Measurements from ENCODE around the gene CSF3R.

CSF3R gene

GRCh38 chr1:36529769-36530260 lies 47.1 kb upstream of the CSF3R start:
- H3K36me3 ChIP-seq (ENCODE audit: insufficient read depth): no peaks in the 10 kb centered on the region
- no peaks in the 10 kb centered on the region for H3K4me1 ChIP-seq (ENCODE audit: low read depth, poor library complexity, severe bottlenecking)
- H3K4me2 ChIP-seq: no peak overlapping the region
- H3K9ac ChIP-seq: no peak overlapping the region
- TF ChIP-seq CTCF (conservative IDR thresholded peaks at IDR 0.05; ENCODE audit: low read depth, low read length): no peak
- H3K27me3 ChIP-seq (ENCODE audit: insufficient read depth, low read depth): peaks cover 3% of the 10 kb centered on the region; the same call in 1 of the 2 replicates
- no peak overlapping the region for H3K4me3 ChIP-seq (IDR thresholded peaks at IDR 0.05; ENCODE audit: insufficient read depth, low read depth, low read length)
- no peaks in the 10 kb centered on the region for H3K79me2 ChIP-seq (ENCODE audit: insufficient read depth, low read depth)
- no peak overlapping the region for H2AFZ ChIP-seq (ENCODE audit: low read depth)
- H4K20me1 ChIP-seq (ENCODE audit: insufficient read depth): no peaks in the 10 kb centered on the region
- no peak overlapping the region for H3K27ac ChIP-seq

- no peak for TF ChIP-seq CTCF (conservative IDR thresholded peaks at IDR 0.05; ENCODE audit: low read depth, low read length)
- H3K36me3 ChIP-seq (ENCODE audit: insufficient read depth): no peaks in the 10 kb centered on the region
These were observed 45.9 kb upstream of the CSF3R start for GRCh38 chr1:36528361-36529349.

GRCh38 chr1:36525166-36525565 lies 42.5 kb upstream of the CSF3R start:
- H3K4me3 ChIP-seq (IDR thresholded peaks at IDR 0.05; ENCODE audit: insufficient read depth, low read depth, low read length): no peak overlapping the region
- no peak for TF ChIP-seq CTCF (conservative IDR thresholded peaks at IDR 0.05; ENCODE audit: low read depth, low read length)
- H3K4me1 ChIP-seq (ENCODE audit: low read depth, poor library complexity, severe bottlenecking): no peaks in the 10 kb centered on the region
- no peaks in the 10 kb centered on the region for H3K79me2 ChIP-seq (ENCODE audit: insufficient read depth, low read depth)
- H4K20me1 ChIP-seq (ENCODE audit: insufficient read depth): no peaks in the 10 kb centered on the region
- H3K9ac ChIP-seq: no peak overlapping the region
- H3K27me3 ChIP-seq (ENCODE audit: insufficient read depth, low read depth): no peaks in the 10 kb centered on the region
- no peak overlapping the region for H2AFZ ChIP-seq (ENCODE audit: low read depth)
- H3K4me2 ChIP-seq: no peak overlapping the region
- H3K36me3 ChIP-seq (ENCODE audit: insufficient read depth): no peaks in the 10 kb centered on the region
- no peak overlapping the region for H3K27ac ChIP-seq

More at GRCh38 chr1:36528361-36529349, 45.9 kb upstream of the CSF3R start:
- Histone ChIP-seq H4K20me1 (ENCODE audit: insufficient read depth) (no peaks in the 10 kb centered on the region), H3K4me2 (no peak overlapping the region), H3K9ac (no peak overlapping the region), H3K79me2 (ENCODE audit: insufficient read depth, low read depth) (no peaks in the 10 kb centered on the region), H3K27ac (no peak overlapping the region), H3K27me3 (ENCODE audit: insufficient read depth, low read depth) (no peaks in the 10 kb centered on the region; the same call in 1 of the 2 replicates), H3K4me1 (ENCODE audit: low read depth, poor library complexity, severe bottlenecking) (no peaks in the 10 kb centered on the region), H3K4me3 (IDR thresholded peaks at IDR 0.05; ENCODE audit: insufficient read depth, low read depth, low read length) (no peak overlapping the region), H2AFZ (ENCODE audit: low read depth) (no peak overlapping the region)

GRCh38 chr1:36524359-36525062 lies 41.8 kb upstream of the CSF3R start:
- no peak for TF ChIP-seq CTCF (conservative IDR thresholded peaks at IDR 0.05; ENCODE audit: low read depth, low read length)
- Histone ChIP-seq H3K27me3 (ENCODE audit: insufficient read depth, low read depth) (peaks cover 2% of the 10 kb centered on the region; the same call in 1 of the 2 replicates), H2AFZ (ENCODE audit: low read depth) (no peak overlapping the region), H3K4me1 (ENCODE audit: low read depth, poor library complexity, severe bottlenecking) (no peaks in the 10 kb centered on the region), H3K79me2 (ENCODE audit: insufficient read depth, low read depth) (no peaks in the 10 kb centered on the region), H3K4me2 (no peak overlapping the region), H3K4me3 (IDR thresholded peaks at IDR 0.05; ENCODE audit: insufficient read depth, low read depth, low read length) (no peak overlapping the region), H4K20me1 (ENCODE audit: insufficient read depth) (no peaks in the 10 kb centered on the region), H3K9ac (no peak overlapping the region), H3K36me3 (ENCODE audit: insufficient read depth) (no peaks in the 10 kb centered on the region), H3K27ac (no peak overlapping the region)
